Thyroid gland (tissue), 4 donors: ENCODE data around the gene AIFM1. TPM values are rescaled to one million over a fixed set of nuclear protein-coding genes. Genes with fewer than 3 reads are reported as not detected.

ENCODE experiments used
- DNase-seq, 2 donors: peaks; one replicate each; pipeline ENCODE4 v3.0.0-alpha.2; 2019
- H3K27ac ChIP-seq, 3 donors: fragments of 200-600 bp; sonication (generic); 1 replicate in 2 of 3; 2 replicates in 1 of 3; pipeline ENCODE4 v1.5.1; 2016 to 2019; ENCODE audit warnings: mild to moderate bottlenecking in 1 of 3, moderate library complexity in 1 of 3
- H3K27me3 ChIP-seq: fragments of 200-600 bp; sonication (generic); one replicate; pipeline ENCODE4 v1.5.1; 2019
- H3K36me3 ChIP-seq, 2 donors: fragments of 200-600 bp; sonication (generic); one replicate each; pipeline ENCODE4 v1.5.1; 2016 to 2019
- H3K4me1 ChIP-seq, 2 donors: fragments of 200-600 bp; sonication (generic); one replicate each; pipeline ENCODE4 v1.5.1; 2017 to 2019
- H3K4me3 ChIP-seq, 3 donors: fragments of 200-600 bp; sonication (generic); replicated peaks in 1 of 3; 1 replicate in 2 of 3; 2 replicates in 1 of 3; pipeline ENCODE4 v1.5.1; 2016; ENCODE audit warnings: mild to moderate bottlenecking in 1 of 3
- H3K9me3 ChIP-seq: fragments of 200-600 bp; sonication (generic); one replicate; pipeline ENCODE4 v1.5.1; 2017
- POLR2A ChIP-seq, 2 donors: fragments of 450-650 bp; IDR thresholded peaks; one replicate each; pipeline ENCODE4 v1.6.1; 2017; ENCODE audit warnings: antibody characterized with exemption in 2 of 2, mild to moderate bottlenecking in 2 of 2, moderate library complexity in 1 of 2
- WGBS, 2 donors: methylation state at CpG; one replicate each; pipeline ENCODE4 v1.1.5; 2017; 5-methylcytosine and 5-hydroxymethylcytosine counted together
- intact Hi-C: fragments of 100-400 bp; cut with DNase I; formaldehyde crosslinking; loops from one replicate; pipeline ENCODE4 v1.15.1; 2023
- total RNA-seq, 4 donors: library from RNA; depleted of rRNA; stranded (reverse); fragments of >200 nt; gene quantifications; one replicate each; pipeline ENCODE4 v1.2.3, GENCODE V29; 2016
- TF ChIP-seq, protein P1 (sequence below), 6 experiments: fragments of 200-600 bp in 3 of 6; fragments of 450-650 bp in 3 of 6; sonication (generic) in 3 of 6; IDR thresholded peaks; one replicate each; pipeline ENCODE4 v1.5.1; 2016 to 2019; ENCODE audit warnings: antibody characterized with exemption in 6 of 6, mild to moderate bottlenecking in 2 of 6, inconsistent platforms in 1 of 6, moderate library complexity in 1 of 6

Gene AIFM1
- total RNA-seq, 4 donors from 2014 or later = 13.3 to 21.1 (median 17.3) TPM

DNA sequence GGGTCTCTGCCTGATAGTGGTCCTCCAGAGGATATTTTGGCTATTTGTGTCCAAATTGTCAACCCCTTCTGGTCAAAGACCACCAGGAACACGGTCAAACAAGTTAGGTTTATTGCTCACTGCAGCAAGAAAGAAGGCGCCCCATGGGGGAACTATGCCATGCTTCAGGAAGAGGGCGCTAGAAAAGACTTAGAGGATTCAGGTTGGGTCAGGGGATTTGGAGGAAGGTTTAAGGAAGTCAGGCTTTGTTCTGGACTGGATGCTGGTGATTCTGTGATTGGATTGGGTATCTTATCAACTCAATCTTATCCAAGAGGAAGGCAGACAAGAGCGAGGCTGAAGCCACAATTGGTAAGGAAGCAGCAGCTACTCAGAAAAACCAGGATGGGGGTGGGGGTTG is 41.1 kb downstream of the AIFM1 start:
- Histone ChIP-seq H3K27me3 (no peaks in the 10 kb centered on the region), H3K9me3 (no peaks in the 10 kb centered on the region), H3K36me3 (no peaks in the 10 kb centered on the region), H3K27ac (no peak overlapping the region), H3K4me3 (no peak overlapping the region), H3K4me1 (peaks cover 0 to 5% of the 10 kb centered on the region in 2 donors)
- no peak for TF ChIP-seq POLR2A (IDR thresholded peaks at IDR 0.05)
- TF ChIP-seq, protein P1, sequence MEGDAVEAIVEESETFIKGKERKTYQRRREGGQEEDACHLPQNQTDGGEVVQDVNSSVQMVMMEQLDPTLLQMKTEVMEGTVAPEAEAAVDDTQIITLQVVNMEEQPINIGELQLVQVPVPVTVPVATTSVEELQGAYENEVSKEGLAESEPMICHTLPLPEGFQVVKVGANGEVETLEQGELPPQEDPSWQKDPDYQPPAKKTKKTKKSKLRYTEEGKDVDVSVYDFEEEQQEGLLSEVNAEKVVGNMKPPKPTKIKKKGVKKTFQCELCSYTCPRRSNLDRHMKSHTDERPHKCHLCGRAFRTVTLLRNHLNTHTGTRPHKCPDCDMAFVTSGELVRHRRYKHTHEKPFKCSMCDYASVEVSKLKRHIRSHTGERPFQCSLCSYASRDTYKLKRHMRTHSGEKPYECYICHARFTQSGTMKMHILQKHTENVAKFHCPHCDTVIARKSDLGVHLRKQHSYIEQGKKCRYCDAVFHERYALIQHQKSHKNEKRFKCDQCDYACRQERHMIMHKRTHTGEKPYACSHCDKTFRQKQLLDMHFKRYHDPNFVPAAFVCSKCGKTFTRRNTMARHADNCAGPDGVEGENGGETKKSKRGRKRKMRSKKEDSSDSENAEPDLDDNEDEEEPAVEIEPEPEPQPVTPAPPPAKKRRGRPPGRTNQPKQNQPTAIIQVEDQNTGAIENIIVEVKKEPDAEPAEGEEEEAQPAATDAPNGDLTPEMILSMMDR (IDR thresholded peaks at IDR 0.05) = no peak
- WGBS, 2 donors = 86 to 97% methylated on average over 4 of the region's 4 CpGs
- intact Hi-C loops = no loop called here
- DNase-seq = no peak

DNA sequence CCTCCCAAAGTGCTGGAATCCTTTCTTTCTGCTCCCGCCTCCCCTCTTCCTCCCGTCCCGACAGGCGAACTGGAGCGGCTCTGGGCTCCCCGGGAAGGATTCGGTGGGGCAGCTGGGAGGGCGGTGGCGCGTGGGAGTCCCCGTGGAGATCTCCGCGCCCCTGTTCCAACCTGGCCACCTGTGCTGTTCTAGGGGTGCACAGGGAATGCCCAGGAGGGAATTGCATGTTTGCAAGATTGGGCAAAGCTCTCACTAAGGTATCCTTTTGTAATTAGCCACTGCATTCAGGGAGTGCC is 44.2 kb downstream of the AIFM1 start:
- no peak for DNase-seq
- Histone ChIP-seq H3K27ac (peak overlapping the region in 1 of 3 donors; percentile 48), H3K4me3 (peak overlapping the region in 1 of 3 donors; percentile 10), H3K9me3 (no peaks in the 10 kb centered on the region), H3K4me1 (peaks cover 0 to 5% of the 10 kb centered on the region in 2 donors), H3K36me3 (no peaks in the 10 kb centered on the region), H3K27me3 (no peaks in the 10 kb centered on the region)
- WGBS, 2 donors = no CpG with 5 or more reads among the region's 13 CpGs
- TF ChIP-seq, protein P1 (IDR thresholded peaks at IDR 0.05) = no peak
- no peak for TF ChIP-seq POLR2A (IDR thresholded peaks at IDR 0.05)
- intact Hi-C loops = no loop called here

DNA sequence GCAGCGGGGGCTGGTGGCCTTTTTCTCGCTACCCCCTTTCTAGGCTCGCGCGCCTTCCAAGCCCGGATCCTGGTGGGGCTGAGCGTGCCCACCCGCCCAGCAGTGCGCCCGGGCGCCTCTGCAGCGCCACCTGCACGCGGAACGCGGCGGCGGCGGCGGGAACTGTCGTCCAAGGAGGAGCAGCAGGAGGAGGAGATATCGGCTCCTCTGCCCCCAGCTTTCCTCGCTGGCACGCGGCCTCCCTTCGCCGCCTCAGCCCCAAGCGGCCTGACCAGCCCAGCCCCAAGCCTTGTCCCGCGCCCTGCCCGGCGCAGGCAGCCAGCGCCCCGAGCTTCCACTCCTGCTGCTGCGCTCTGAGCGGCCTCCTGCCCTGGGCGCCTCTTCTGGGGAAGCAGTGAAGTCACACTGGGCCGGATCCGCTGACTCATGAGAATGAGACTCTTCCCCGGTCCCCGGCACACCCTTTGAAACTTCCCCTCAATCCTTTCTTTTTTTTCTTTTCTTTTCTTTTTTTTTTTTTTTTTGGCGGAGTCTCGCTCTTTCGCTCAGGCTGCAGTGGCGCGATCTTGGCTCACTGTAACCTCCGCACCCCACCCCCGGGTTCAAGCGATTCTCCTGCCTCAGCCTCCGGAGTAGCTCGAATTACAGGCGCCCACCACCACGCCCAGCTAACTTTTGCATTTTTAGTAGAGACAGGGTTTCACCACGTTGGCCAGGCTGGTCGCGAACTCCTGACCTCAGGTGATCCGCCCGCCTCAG is 44.7 kb downstream of the AIFM1 start:
- H3K27me3 ChIP-seq = no peaks in the 10 kb centered on the region
- 1 to 5% methylated on average over 21 to 24 of the region's 58 CpGs for WGBS, 2 donors
- intact Hi-C loops = no loop called here
- no peaks in the 10 kb centered on the region for H3K36me3 ChIP-seq
- H3K9me3 ChIP-seq = no peaks in the 10 kb centered on the region
- peak overlapping the region in 2 of 3 donors; percentile 48 to 52 for H3K27ac ChIP-seq
- peaks cover 0 to 5% of the 10 kb centered on the region in 2 donors for H3K4me1 ChIP-seq
- TF ChIP-seq, protein P1 (IDR thresholded peaks at IDR 0.05) = peak; percentile 17 to 78 (median 60)
- TF ChIP-seq POLR2A (IDR thresholded peaks at IDR 0.05) = no peak
- peak; percentile 72 to 75 for DNase-seq
- H3K4me3 ChIP-seq = peak overlapping the region in 1 of 3 donors; percentile 10

DNA sequence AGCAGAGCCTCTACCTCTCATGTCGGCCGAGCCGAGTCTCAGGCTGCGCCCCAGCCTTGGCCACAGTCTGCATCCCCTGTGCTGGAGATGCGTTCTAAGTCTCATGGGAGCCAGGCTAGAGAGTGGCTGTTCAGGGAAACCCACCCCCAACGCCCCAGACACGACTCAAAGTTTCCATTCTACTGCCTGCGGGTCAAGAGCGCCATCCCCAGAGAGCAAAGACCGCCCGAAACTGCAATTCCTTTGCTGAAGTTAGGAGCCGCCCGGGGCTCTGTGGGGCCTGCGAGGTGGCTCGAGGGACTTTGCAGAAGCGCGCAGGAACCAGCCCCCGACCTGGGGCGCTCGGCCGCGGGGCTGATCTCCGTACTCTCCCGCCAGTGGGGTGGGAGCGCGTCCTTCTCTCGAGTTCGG is 45.3 kb downstream of the AIFM1 start:
- 14 to 43% methylated on average over 8 to 10 of the region's 28 CpGs for WGBS, 2 donors
- Histone ChIP-seq H3K36me3 (no peaks in the 10 kb centered on the region), H3K9me3 (no peaks in the 10 kb centered on the region), H3K27ac (peak overlapping the region in 2 of 3 donors; percentile 48 to 52), H3K4me3 (peak overlapping the region in 1 of 3 donors; percentile 10), H3K27me3 (no peaks in the 10 kb centered on the region), H3K4me1 (peaks cover 0 to 5% of the 10 kb centered on the region in 2 donors)
- intact Hi-C loops = no loop called here
- TF ChIP-seq, protein P1 (IDR thresholded peaks at IDR 0.05) = no peak
- no peak for TF ChIP-seq POLR2A (IDR thresholded peaks at IDR 0.05)
- DNase-seq = no peak

DNA sequence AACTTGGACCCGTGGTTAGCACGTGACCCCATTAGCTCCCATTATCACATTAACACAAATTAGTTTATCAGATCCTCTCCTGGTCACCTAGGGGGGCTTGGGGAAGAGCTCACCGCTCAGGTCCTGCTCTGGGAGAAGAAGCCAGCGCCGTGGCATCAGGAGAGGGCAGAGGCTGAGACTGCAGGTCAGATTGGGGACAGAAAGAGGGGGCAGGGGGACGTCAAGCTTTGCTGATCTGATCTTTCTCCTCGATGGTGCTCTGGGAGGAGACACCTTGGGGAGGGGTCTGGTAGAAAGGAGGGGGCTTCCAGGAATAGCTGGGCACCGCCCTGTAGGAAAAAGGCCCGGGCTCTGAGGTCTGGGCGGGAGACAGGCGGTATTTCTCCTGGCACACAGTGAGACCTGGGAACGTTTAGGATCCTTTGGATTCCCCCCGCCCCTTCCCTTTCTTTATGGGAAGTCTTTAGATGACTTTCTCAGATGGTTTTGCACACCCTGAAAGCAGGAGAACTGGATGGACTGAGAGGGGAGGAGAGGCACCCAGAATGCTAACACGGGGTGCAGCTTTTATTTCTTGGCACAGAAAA is 46.2 kb downstream of the AIFM1 start:
- Histone ChIP-seq H3K36me3 (no peaks in the 10 kb centered on the region), H3K27me3 (no peaks in the 10 kb centered on the region), H3K27ac (no peak overlapping the region), H3K4me3 (no peak overlapping the region), H3K4me1 (peaks cover 0 to 5% of the 10 kb centered on the region in 2 donors), H3K9me3 (no peaks in the 10 kb centered on the region)
- intact Hi-C loops = no loop called here
- TF ChIP-seq POLR2A (IDR thresholded peaks at IDR 0.05) = no peak
- TF ChIP-seq, protein P1 (IDR thresholded peaks at IDR 0.05) = no peak
- no peak for DNase-seq
- WGBS, 2 donors = 61 to 66% methylated on average over 10 to 14 of the region's 14 CpGs
